GM06990 (cell line): ENCODE results near the gene KLHL3.

ENCODE experiments used
- DNase-seq: peaks from one replicate; pipeline ENCODE4 v3.0.0-alpha.2; 2011; ENCODE audit not compliant: insufficient read length; ENCODE audit errors: extremely low read depth
- H3K27me3 ChIP-seq: replicated peaks from 2 replicates; pipeline ENCODE4 v1.6.0; 2011; ENCODE audit warnings: low read length; ENCODE audit not compliant: control insufficient read depth, insufficient read depth
- H3K36me3 ChIP-seq: 2 replicates; pipeline ENCODE4 v1.5.1; 2011; ENCODE audit warnings: low read length; ENCODE audit not compliant: control insufficient read depth, insufficient read depth
- H3K4me3 ChIP-seq: replicated peaks from 2 replicates; pipeline ENCODE4 v1.5.1; 2011; ENCODE audit warnings: low read depth, mild to moderate bottlenecking, control low read depth, low read length
- CTCF ChIP-seq: IDR thresholded peaks from 2 replicates; pipeline ENCODE4 v1.5.1; 2011; ENCODE audit warnings: low read length, control low read depth, mild to moderate bottlenecking, inconsistent platforms; ENCODE audit not compliant: insufficient read depth, poor library complexity, severe bottlenecking

The KLHL3 gene

GRCh38 chr5:137761566-137761965, 25.7 kb upstream of the KLHL3 start:
- H3K27me3 ChIP-seq = no peaks in the 10 kb centered on the region
- H3K4me3 ChIP-seq = no peak overlapping the region

GRCh38 chr5:137760719-137761516, 25.0 kb upstream of the KLHL3 start:
- Histone ChIP-seq H3K27me3 (no peaks in the 10 kb centered on the region), H3K4me3 (no peak overlapping the region), H3K36me3 (no peaks in the 10 kb centered on the region)
- DNase-seq = no peak
- no peak for TF ChIP-seq CTCF

More at GRCh38 chr5:137761566-137761965, 25.7 kb upstream of the KLHL3 start:
- no peaks in the 10 kb centered on the region for H3K36me3 ChIP-seq
- no peak for DNase-seq
- TF ChIP-seq CTCF = no peak

- H3K36me3 ChIP-seq = no peaks in the 10 kb centered on the region
- H3K27me3 ChIP-seq = no peaks in the 10 kb centered on the region
- no peak for TF ChIP-seq CTCF
- no peak for DNase-seq
- H3K4me3 ChIP-seq = no peak overlapping the region
Measured at GRCh38 chr5:137760294-137760693, 24.4 kb upstream of the KLHL3 start.

- TF ChIP-seq CTCF = no peak
- peak; percentile 77 for DNase-seq
- H3K4me3 ChIP-seq = no peak overlapping the region
- no peaks in the 10 kb centered on the region for H3K36me3 ChIP-seq
- H3K27me3 ChIP-seq = no peaks in the 10 kb centered on the region
Measured at GRCh38 chr5:137758715-137759306, 22.9 kb upstream of the KLHL3 start.

- peak overlapping the region; percentile 34; the same call in 1 of the 2 replicates for H3K4me3 ChIP-seq
- no peak for DNase-seq
- TF ChIP-seq CTCF = no peak
- no peaks in the 10 kb centered on the region for H3K36me3 ChIP-seq
- no peaks in the 10 kb centered on the region for H3K27me3 ChIP-seq
Measured at GRCh38 chr5:137758121-137758520, 22.2 kb upstream of the KLHL3 start.

- Histone ChIP-seq H3K4me3 (no peak overlapping the region), H3K36me3 (no peaks in the 10 kb centered on the region), H3K27me3 (no peaks in the 10 kb centered on the region)
- TF ChIP-seq CTCF = no peak
- DNase-seq = no peak
Measured at GRCh38 chr5:137757634-137758033, 21.7 kb upstream of the KLHL3 start.
